K562 (cell line): ENCODE results near the gene TMEM242. TPM values are rescaled to one million over a fixed set of nuclear protein-coding genes. Genes with fewer than 3 reads are reported as not detected.
A peak's percentile ranks its signal among the peaks of the same experiment; 100 is the strongest.

Experiments used
- ATAC-seq: fragments of 200-7000 bp; cut with Tn5 transposase; 3 replicates; pipeline ENCODE4 v1.9.1; 2020; ENCODE audit warnings: moderate library complexity
- BruUV-seq: library from RNA; stranded (reverse); fragments of 400-500 nt; replicated peaks from 2 replicates; lab custom pipeline; 2021; lab: Mats Ljungman, UMichigan
- CTCF ChIA-PET: fragments of 300-600 bp; formaldehyde crosslinking; extraction: SDS; loops from one replicate; lab custom pipeline; 2021; ENCODE audit warnings: low intra/inter-chr PET ratio; lab: Yijun Ruan, JAX
- POLR2A ChIA-PET: fragments of 300-600, 350-650 bp; sonication (Branson Sonifier 250); formaldehyde crosslinking; extraction: SDS; loops from one replicate; lab custom pipeline; 2021; ENCODE audit warnings: antibody characterized with exemption, inconsistent platforms; lab: Yijun Ruan, JAX
- DNase-seq, 4 experiments: peaks; one replicate each; pipeline versions ENCODE4 v3.0.0 to v3.0.0-alpha.2; 2011 to 2018; ENCODE audit warnings: low spot score in 3 of 4, mixed read lengths in 3 of 4; ENCODE audit errors: extremely low read depth in 1 of 4
- FAIRE-seq: peaks from 2 replicates; lab custom pipeline; 2011; peaks lifted over from hg19 to GRCh38; lab: Jason Lieb, UNC
- H2AFZ ChIP-seq: 2 replicates; pipeline ENCODE4 v1.6.0; 2011; ENCODE audit warnings: low read depth, low read length, control low read depth, inconsistent platforms
- H3K27ac ChIP-seq: fragments of 200-600 bp; 3 replicates; pipeline ENCODE4 v1.8.0; 2011; ENCODE audit warnings: low read depth, mild to moderate bottlenecking, control low read depth, inconsistent platforms, low read length, moderate library complexity, mixed read lengths; ENCODE audit errors: extremely low read depth
- H3K27me3 ChIP-seq, 2 experiments: fragments of 300-600 bp in 1 of 2; 2 replicates in 1 of 2; 3 replicates in 1 of 2; pipeline versions ENCODE4 v1.6.0 to v1.8.0; 2011; ENCODE audit warnings: inconsistent platforms in 2 of 2, low read length in 2 of 2, mild to moderate bottlenecking in 1 of 2, mixed read lengths in 1 of 2, moderate library complexity in 1 of 2; ENCODE audit not compliant: control insufficient read depth in 2 of 2, insufficient read depth in 2 of 2
- H3K36me3 ChIP-seq: fragments of 300-600 bp; 3 replicates; pipeline ENCODE4 v1.8.0; 2011; ENCODE audit warnings: mild to moderate bottlenecking, low read length, inconsistent platforms; ENCODE audit not compliant: control insufficient read depth, insufficient read depth
- H3K4me1 ChIP-seq, 2 experiments: fragments of 200-600 bp in 1 of 2; replicated peaks in 1 of 2; 2 replicates in 1 of 2; 3 replicates in 1 of 2; pipeline versions ENCODE4 v1.5.1 to v1.8.0; 2011; ENCODE audit warnings: inconsistent platforms in 2 of 2, low read length in 2 of 2, mild to moderate bottlenecking in 1 of 2, mixed read lengths in 1 of 2, moderate library complexity in 1 of 2; ENCODE audit not compliant: control insufficient read depth in 2 of 2, insufficient read depth in 2 of 2
- H3K4me2 ChIP-seq: 2 replicates; pipeline ENCODE4 v1.6.1; 2011; ENCODE audit warnings: low read length, control low read depth, inconsistent platforms, mixed read lengths; ENCODE audit not compliant: insufficient read depth
- H3K4me3 ChIP-seq: fragments of 200-600 bp; sonication (generic), shearing (Covaris generic); 2 replicates; pipeline ENCODE4 v1.5.1; 2016; ENCODE audit warnings: control low read depth, inconsistent platforms
- H3K79me2 ChIP-seq: fragments of 200-600 bp; 3 replicates; pipeline ENCODE4 v1.8.0; 2011; ENCODE audit warnings: low read length, inconsistent platforms; ENCODE audit not compliant: control insufficient read depth, insufficient read depth
- H3K9ac ChIP-seq, 2 experiments: 2 replicates each; pipeline versions ENCODE4 v1.6.0 to v1.6.1; 2011; ENCODE audit warnings: low read depth in 2 of 2, low read length in 2 of 2, control low read depth in 1 of 2, inconsistent platforms in 1 of 2, mild to moderate bottlenecking in 1 of 2, mixed read lengths in 1 of 2; ENCODE audit not compliant: insufficient read depth in 1 of 2
- H3K9me1 ChIP-seq: one replicate; pipeline ENCODE4 v1.6.0; 2011; ENCODE audit warnings: inconsistent platforms, mild to moderate bottlenecking, low read length, moderate library complexity; ENCODE audit not compliant: control insufficient read depth, insufficient read depth
- H3K9me3 ChIP-seq: replicated peaks from 2 replicates; pipeline ENCODE4 v1.5.1; 2011; ENCODE audit warnings: low read depth, low read length, inconsistent platforms; ENCODE audit not compliant: control insufficient read depth, insufficient read depth
- H4K20me1 ChIP-seq: replicated peaks from 2 replicates; pipeline ENCODE4 v1.6.1; 2011; ENCODE audit warnings: low read length, inconsistent platforms, mixed read lengths; ENCODE audit not compliant: control insufficient read depth, insufficient read depth
- CCNT2 ChIP-seq: IDR thresholded peaks from 2 replicates; pipeline ENCODE4 v1.6.1; 2011; ENCODE audit warnings: borderline replicate concordance, low read depth, mild to moderate bottlenecking, moderate library complexity, mixed read lengths, low read length; ENCODE audit not compliant: insufficient read length; ENCODE audit errors: extremely low read depth
- DPF2 ChIP-seq: fragments of 450-650 bp; IDR thresholded peaks from 2 replicates; pipeline ENCODE4 v1.6.1; 2016
- HDAC6 ChIP-seq: IDR thresholded peaks from 2 replicates; pipeline ENCODE4 v1.6.1; 2012; ENCODE audit warnings: low read depth, mild to moderate bottlenecking, control low read depth, inconsistent platforms, low read length, moderate library complexity
- MTF1 ChIP-seq: fragments of 250-450 bp; sonication (Bioruptor Pico); IDR thresholded peaks from 2 replicates; pipeline ENCODE4 v1.9.0; 2021; ENCODE audit warnings: moderate library complexity, mild to moderate bottlenecking, inconsistent platforms, borderline replicate concordance
- PHF8 ChIP-seq: fragments of 200-600 bp; sonication (generic); IDR thresholded peaks from 2 replicates; pipeline ENCODE4 v1.6.1; 2012; ENCODE audit warnings: mixed run types, mild to moderate bottlenecking, inconsistent platforms, low read length, moderate library complexity, borderline replicate concordance
- SMARCB1 ChIP-seq: IDR thresholded peaks from 2 replicates; pipeline ENCODE4 v1.6.1; 2011; ENCODE audit warnings: improper control_type of control experiment, low read depth; ENCODE audit not compliant: insufficient read length
- SNRNP70 ChIP-seq: fragments of 200-400 bp; formaldehyde crosslinking; optimal IDR thresholded peaks from 2 replicates; pipeline ENCODE3; 2017; ENCODE audit warnings: low read depth, low read length
- WGBS: fragments of 100-300 bp; shearing (Covaris generic); methylation state at CpG from one replicate; pipeline ENCODE4 v1.1.6; 2016; ENCODE audit warnings: low coverage, mixed read lengths; ENCODE audit not compliant: insufficient coverage; ENCODE audit errors: missing lambda C conversion rate; 5-methylcytosine and 5-hydroxymethylcytosine counted together
- in situ Hi-C: fragments of 300-500 bp; cut with MboI; formaldehyde crosslinking; loops from 4 replicates; pipeline ENCODE4 v1.15.0; 2018; ENCODE audit warnings: inconsistent platforms, mixed read lengths
- intact Hi-C: fragments of 100-400 bp; cut with micrococcal nuclease; formaldehyde crosslinking; loops from 2 replicates; pipeline ENCODE4 v1.14.2; 2022
- polyA plus RNA-seq, 8 experiments: library from polyadenylated mRNA; depleted of rRNA in 4 of 8; stranded (reverse) in 5 of 8; unstranded in 3 of 8; fragments of >200 nt; fragmentation: Nextera tagmentation in 2 of 8; fragmentation: Illumina TruSeq in 1 of 8; extraction: Ambion mirVana in 2 of 8; extraction: Trizol in 1 of 8; gene quantifications; 2 replicates each; pipeline versions ENCODE4 v1.2.1 to v1.2.3, GENCODE V29; 2011 to 2014; ENCODE audit warnings: inconsistent platforms in 1 of 8, missing spikeins in 1 of 8
- total RNA-seq, 7 experiments: library from RNA; depleted of rRNA in 6 of 7; stranded (reverse); fragments of >200 nt in 6 of 7; fragmentation: Illumina TruSeq in 2 of 7; extraction: Trizol in 2 of 7; gene quantifications; 2 replicates each; pipeline versions ENCODE4 v1.2.1 to v1.2.3, GENCODE V29; 2011 to 2021; ENCODE audit warnings: low replicate concordance in 1 of 7
- TF ChIP-seq, protein P1 (sequence below), 2 experiments: fragments of 150-350 bp in 1 of 2; IDR thresholded peaks; 2 replicates each; pipeline ENCODE4 v1.6.1; 2012 to 2016; ENCODE audit warnings: low read depth in 2 of 2, low read length in 2 of 2, mild to moderate bottlenecking in 1 of 2, moderate library complexity in 1 of 2

TMEM242 gene
- total and polyA plus RNA-seq, 9 of the 15 experiments (the other 6 are each of a cell fraction or from before 2014, with no cell fraction given) = 9.5 to 35.3 (median 16.5) TPM

DNA sequence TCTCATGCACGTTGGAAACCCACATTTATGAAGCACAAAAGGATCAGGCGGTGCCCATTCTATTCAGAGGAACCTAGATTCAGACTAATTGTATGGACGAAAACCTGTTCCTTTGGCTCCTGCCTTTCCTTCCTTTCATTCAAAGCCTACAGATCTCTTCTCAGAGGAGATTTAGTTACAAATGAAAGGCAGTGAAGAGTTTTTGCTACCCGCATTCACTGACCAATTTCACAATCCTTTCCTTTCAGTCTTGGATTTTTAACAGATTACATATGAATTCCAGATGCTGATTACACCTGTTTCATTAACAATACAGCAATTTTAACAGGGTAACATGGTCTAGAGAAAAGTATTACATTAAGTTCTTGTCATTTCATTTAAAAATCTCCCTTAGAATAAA, 32.0 kb downstream of the TMEM242 start:
- CTCF ChIA-PET = no interaction called here
- no peak for ATAC-seq

DNA sequence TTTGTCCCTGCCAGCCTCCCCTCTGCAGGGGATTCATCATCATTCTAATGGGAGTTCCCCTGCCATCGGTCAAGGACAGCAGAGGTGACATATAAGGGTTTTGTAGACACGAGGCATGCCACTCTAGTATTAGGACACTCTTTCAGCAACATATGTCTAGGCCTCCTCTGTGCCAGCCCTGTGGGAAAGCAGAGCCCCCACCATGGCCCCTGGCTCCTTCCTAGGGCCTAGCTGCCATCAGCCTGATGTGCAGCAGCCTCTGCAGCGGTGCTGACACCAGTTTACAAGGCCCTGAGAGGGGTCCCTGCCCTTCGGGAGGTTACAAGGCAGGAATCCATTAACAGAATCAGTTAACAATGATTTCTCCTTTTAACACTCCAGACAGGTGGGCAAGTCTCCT, 32.5 kb downstream of the TMEM242 start:
- no peaks in the 10 kb centered on the region for H4K20me1 ChIP-seq
- no peak overlapping the region for H3K4me2 ChIP-seq
- DNase-seq (no peak), FAIRE-seq (no peak), ATAC-seq (no peak)
- H3K9ac ChIP-seq = no peak overlapping the region
- no peaks in the 10 kb centered on the region for H3K9me1 ChIP-seq
- H3K4me1 ChIP-seq = 0 out of 5 replicates have a peak, but pooled peaks cover 0 to 2% of the 10 kb centered on the region in 2 experiments
- 69% methylated on average over 4 of the region's 4 CpGs for WGBS
- H3K27ac ChIP-seq = no peak overlapping the region
- TF ChIP-seq CCNT2 (no peak), DPF2 (no peak), SNRNP70 (no peak), PHF8 (no peak), HDAC6 (no peak)
- TF ChIP-seq, protein P1, sequence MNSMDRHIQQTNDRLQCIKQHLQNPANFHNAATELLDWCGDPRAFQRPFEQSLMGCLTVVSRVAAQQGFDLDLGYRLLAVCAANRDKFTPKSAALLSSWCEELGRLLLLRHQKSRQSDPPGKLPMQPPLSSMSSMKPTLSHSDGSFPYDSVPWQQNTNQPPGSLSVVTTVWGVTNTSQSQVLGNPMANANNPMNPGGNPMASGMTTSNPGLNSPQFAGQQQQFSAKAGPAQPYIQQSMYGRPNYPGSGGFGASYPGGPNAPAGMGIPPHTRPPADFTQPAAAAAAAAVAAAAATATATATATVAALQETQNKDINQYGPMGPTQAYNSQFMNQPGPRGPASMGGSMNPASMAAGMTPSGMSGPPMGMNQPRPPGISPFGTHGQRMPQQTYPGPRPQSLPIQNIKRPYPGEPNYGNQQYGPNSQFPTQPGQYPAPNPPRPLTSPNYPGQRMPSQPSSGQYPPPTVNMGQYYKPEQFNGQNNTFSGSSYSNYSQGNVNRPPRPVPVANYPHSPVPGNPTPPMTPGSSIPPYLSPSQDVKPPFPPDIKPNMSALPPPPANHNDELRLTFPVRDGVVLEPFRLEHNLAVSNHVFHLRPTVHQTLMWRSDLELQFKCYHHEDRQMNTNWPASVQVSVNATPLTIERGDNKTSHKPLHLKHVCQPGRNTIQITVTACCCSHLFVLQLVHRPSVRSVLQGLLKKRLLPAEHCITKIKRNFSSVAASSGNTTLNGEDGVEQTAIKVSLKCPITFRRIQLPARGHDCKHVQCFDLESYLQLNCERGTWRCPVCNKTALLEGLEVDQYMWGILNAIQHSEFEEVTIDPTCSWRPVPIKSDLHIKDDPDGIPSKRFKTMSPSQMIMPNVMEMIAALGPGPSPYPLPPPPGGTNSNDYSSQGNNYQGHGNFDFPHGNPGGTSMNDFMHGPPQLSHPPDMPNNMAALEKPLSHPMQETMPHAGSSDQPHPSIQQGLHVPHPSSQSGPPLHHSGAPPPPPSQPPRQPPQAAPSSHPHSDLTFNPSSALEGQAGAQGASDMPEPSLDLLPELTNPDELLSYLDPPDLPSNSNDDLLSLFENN (IDR thresholded peaks at IDR 0.05; ENCODE audit: low read depth in 2 of 2, low read length in 2 of 2) = no peak
- H3K36me3 ChIP-seq = peaks cover 33% of the 10 kb centered on the region
- no peak overlapping the region for H3K4me3 ChIP-seq
- intact Hi-C loops (no loop called here), in situ Hi-C loops (no loop called here)
- no peak overlapping the region for H2AFZ ChIP-seq
- no peaks in the 10 kb centered on the region for H3K79me2 ChIP-seq
- CTCF ChIA-PET = no interaction called here
- no peaks in the 10 kb centered on the region for H3K9me3 ChIP-seq
- POLR2A ChIA-PET = interaction anchor here (0.5 to 1.2 kb wide), 3 partner anchors 9 to 16 kb away, joined by 3 to 4 read pairs (median 3); no protein-coding TSS in a partner anchor
- no peaks in the 10 kb centered on the region for H3K27me3 ChIP-seq
- no TSS peak for BruUV-seq

More for the DNA sequence above, 32.0 kb downstream of the TMEM242 start:
- BruUV-seq = no TSS peak
- no peak overlapping the region for H3K27ac ChIP-seq
- POLR2A ChIA-PET = interaction anchor here (0.8 to 1.2 kb wide), 2 partner anchors 11 to 17 kb away, joined by 3 to 4 read pairs; no protein-coding TSS in a partner anchor
- no peaks in the 10 kb centered on the region for H3K9me1 ChIP-seq
- H3K4me3 ChIP-seq = no peak overlapping the region
- no peak overlapping the region for H3K9ac ChIP-seq
- no peak overlapping the region for H3K4me2 ChIP-seq
- intact Hi-C loops = no loop called here
- no peaks in the 10 kb centered on the region for H3K9me3 ChIP-seq
- H3K79me2 ChIP-seq = no peaks in the 10 kb centered on the region
- H2AFZ ChIP-seq = no peak overlapping the region
- FAIRE-seq (peak; percentile 19), DNase-seq (no peak)
- peaks cover 33% of the 10 kb centered on the region for H3K36me3 ChIP-seq
- no peaks in the 10 kb centered on the region for H3K27me3 ChIP-seq
- WGBS = 75% methylated on average over 4 of the region's 4 CpGs
- no peaks in the 10 kb centered on the region for H4K20me1 ChIP-seq
- 0 out of 5 replicates have a peak, but pooled peaks cover 0 to 2% of the 10 kb centered on the region in 2 experiments for H3K4me1 ChIP-seq
- TF ChIP-seq SMARCB1 (no peak), MTF1 (CRISPR knock-in tag) (no peak)
- in situ Hi-C loops = no loop called here
